Activated naive CD4-positive, alpha-beta T cell treated with anti-CD3 and anti-CD28 coated beads for 36 hours (primary cell): ENCODE results near the gene FAM9A. TPM values are rescaled to one million over a fixed set of nuclear protein-coding genes. Genes with fewer than 3 reads are reported as not detected.
A peak's percentile ranks its signal among the peaks of the same experiment; 100 is the strongest.
"Not testable (repeated sequence)": the region's sequence is repeated elsewhere in the genome, so short reads cannot be mapped to it uniquely, and the experiment has no call there.

ENCODE experiments used
- CTCF ChIA-PET: fragments of 350-600 bp; sonication (Branson Sonifier 250); formaldehyde crosslinking; loops from one replicate; lab custom pipeline; 2021; ENCODE audit warnings: antibody characterized with exemption; lab: Charles Lee
- DNase-seq: peaks from one replicate; pipeline ENCODE4 v3.0.0-alpha.2; 2020
- H3K27ac Mint-ChIP-seq: one replicate; pipeline ENCODE4 v1.8.0; 2021; ENCODE audit warnings: mild to moderate bottlenecking, mixed read lengths
- H3K27me3 Mint-ChIP-seq: one replicate; pipeline ENCODE4 v1.8.0; 2021; ENCODE audit warnings: low read depth, mixed read lengths
- H3K36me3 Mint-ChIP-seq: one replicate; pipeline ENCODE4 v1.8.0; 2021; ENCODE audit warnings: low read depth, mixed read lengths
- H3K4me1 Mint-ChIP-seq: one replicate; pipeline ENCODE4 v1.8.0; 2021; ENCODE audit warnings: low read depth, mixed read lengths
- H3K4me3 Mint-ChIP-seq: one replicate; pipeline ENCODE4 v1.8.0; 2021; ENCODE audit warnings: mild to moderate bottlenecking, moderate library complexity, mixed read lengths
- H3K9me3 Mint-ChIP-seq: one replicate; pipeline ENCODE4 v1.8.0; 2021; ENCODE audit warnings: mixed read lengths
- intact Hi-C: fragments of 100-400 bp; cut with micrococcal nuclease; formaldehyde crosslinking; loops from one replicate; pipeline ENCODE4 v1.15.1; 2023
- total RNA-seq, 2 experiments: library from RNA; stranded (reverse); gene quantifications; one replicate each; pipeline ENCODE4 v1.2.3, GENCODE V29; 2021

The FAM9A gene
- total RNA-seq, 2 experiments from 2014 or later = not detected

DNA sequence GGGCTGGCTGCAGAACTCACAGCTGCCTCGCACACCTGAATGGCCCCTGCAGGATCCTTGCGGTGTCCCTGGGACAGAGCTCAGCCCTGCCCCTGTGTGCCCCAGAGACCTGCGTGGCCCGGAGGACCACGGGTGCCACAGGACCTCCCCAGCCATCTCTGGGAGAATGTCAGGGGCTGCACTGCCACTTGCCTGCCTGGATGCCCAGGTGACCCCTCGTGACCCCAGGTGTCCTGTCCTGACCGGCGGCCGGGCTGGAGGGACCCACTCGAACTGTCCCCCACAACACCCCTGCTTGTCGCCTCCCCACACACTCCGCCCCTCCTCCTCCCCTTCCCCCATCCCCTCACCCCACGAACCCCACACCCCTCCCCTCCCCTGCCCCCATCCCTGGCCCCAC is 1.9 kb downstream of the FAM9A start:
- intact Hi-C loops, H3K36me3 Mint-ChIP-seq, CTCF ChIA-PET, H3K9me3 Mint-ChIP-seq, DNase-seq, H3K27ac Mint-ChIP-seq, H3K4me3 Mint-ChIP-seq, H3K27me3 Mint-ChIP-seq, H3K4me1 Mint-ChIP-seq: not testable (repeated sequence)

DNA sequence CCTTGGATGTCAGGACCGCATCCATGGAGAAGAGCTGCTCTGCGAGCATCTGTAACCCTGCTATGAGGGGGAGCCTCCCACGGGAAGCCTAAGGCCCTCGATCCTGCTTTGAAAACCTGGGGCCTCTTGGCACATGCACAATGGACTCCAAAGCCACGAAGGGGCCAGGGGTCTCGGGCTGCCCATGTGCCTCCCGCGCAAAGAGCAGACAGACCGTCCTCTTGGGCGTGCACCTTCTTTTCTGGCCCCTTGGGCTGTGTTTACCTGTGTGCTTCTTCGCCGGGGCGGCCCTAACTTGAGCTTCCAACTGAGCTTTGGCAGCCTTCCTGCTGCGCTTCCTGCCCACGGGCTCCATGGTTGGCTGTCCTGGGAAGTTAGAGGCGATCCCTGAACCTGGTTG is 2.5 kb downstream of the FAM9A start:
- H3K27ac Mint-ChIP-seq, H3K36me3 Mint-ChIP-seq, H3K9me3 Mint-ChIP-seq, intact Hi-C loops, CTCF ChIA-PET, DNase-seq, H3K4me1 Mint-ChIP-seq, H3K27me3 Mint-ChIP-seq, H3K4me3 Mint-ChIP-seq: not testable (repeated sequence)

DNA sequence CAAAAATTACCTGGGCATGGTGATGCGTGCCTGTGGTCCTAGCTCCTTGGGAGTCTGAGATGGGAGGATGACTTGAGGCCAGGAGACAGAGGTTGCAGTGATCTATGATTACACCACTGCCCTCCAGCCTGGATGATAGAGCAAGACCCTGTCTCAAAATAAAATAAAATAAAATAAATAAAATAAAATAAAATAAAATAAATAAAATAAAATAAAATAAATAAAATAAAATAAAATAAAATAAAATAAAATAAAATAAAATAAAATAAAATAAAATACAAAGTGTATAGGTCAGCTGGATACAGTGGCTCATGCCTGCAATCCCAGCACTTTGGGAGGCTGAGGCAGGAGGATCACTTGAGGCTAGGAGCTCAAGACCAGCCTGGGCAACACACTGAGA is 14.1 kb downstream of the FAM9A start:
- intact Hi-C loops, H3K4me3 Mint-ChIP-seq, H3K36me3 Mint-ChIP-seq, H3K9me3 Mint-ChIP-seq, H3K27ac Mint-ChIP-seq, H3K27me3 Mint-ChIP-seq, H3K4me1 Mint-ChIP-seq, DNase-seq: not testable (repeated sequence)
- CTCF ChIA-PET = interaction anchor here (0.5 kb wide), 1 partner anchor 824 kb away, joined by 3 read pairs; no protein-coding TSS in a partner anchor

GRCh38 chrX:8784162-8784561 is 17.0 kb downstream of the FAM9A start:
- Mint-ChIP-seq H3K4me3 (no peak overlapping the region), H3K36me3 (no peaks in the 10 kb centered on the region), H3K9me3 (no peaks in the 10 kb centered on the region), H3K4me1 (peaks cover 2% of the 10 kb centered on the region), H3K27me3 (no peaks in the 10 kb centered on the region), H3K27ac (no peak overlapping the region)
- intact Hi-C loops = no loop called here
- DNase-seq = no peak
- CTCF ChIA-PET = interaction anchor here (1.6 kb wide), 1 partner anchor 32 kb away, joined by 5 read pairs; no protein-coding TSS in a partner anchor

DNA sequence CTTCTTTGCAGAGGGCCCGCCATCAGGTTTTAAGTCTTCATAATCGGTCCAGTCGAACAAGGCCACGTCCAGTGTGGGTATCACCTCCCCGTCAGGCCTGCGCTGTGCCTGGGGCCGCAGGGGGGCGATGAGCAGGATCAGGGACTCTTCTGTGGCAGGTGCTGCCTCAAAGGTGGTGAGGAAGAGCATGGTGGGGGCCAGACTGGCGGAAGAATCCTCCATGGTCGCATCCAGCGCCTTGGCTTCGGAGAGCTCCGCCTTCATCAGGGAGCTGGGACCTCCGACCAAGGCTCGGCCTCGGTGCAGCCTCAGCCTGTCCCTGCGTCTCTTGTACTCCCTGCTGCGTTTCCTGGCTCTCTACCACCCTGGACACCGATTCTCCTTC is 17.5 kb downstream of the FAM9A start:
- H3K27ac Mint-ChIP-seq = no peak overlapping the region
- H3K4me3 Mint-ChIP-seq = no peak overlapping the region
- DNase-seq = no peak
- no peaks in the 10 kb centered on the region for H3K9me3 Mint-ChIP-seq
- no peaks in the 10 kb centered on the region for H3K27me3 Mint-ChIP-seq
- H3K36me3 Mint-ChIP-seq = no peaks in the 10 kb centered on the region
- H3K4me1 Mint-ChIP-seq = peaks cover 2% of the 10 kb centered on the region
- intact Hi-C loops = loop anchor here (2.0 kb wide), 1 partner anchor 31 kb away; no protein-coding TSS in a partner anchor
- CTCF ChIA-PET = interaction anchor here (1.6 kb wide), 1 partner anchor 32 kb away, joined by 5 read pairs; no protein-coding TSS in a partner anchor

DNA sequence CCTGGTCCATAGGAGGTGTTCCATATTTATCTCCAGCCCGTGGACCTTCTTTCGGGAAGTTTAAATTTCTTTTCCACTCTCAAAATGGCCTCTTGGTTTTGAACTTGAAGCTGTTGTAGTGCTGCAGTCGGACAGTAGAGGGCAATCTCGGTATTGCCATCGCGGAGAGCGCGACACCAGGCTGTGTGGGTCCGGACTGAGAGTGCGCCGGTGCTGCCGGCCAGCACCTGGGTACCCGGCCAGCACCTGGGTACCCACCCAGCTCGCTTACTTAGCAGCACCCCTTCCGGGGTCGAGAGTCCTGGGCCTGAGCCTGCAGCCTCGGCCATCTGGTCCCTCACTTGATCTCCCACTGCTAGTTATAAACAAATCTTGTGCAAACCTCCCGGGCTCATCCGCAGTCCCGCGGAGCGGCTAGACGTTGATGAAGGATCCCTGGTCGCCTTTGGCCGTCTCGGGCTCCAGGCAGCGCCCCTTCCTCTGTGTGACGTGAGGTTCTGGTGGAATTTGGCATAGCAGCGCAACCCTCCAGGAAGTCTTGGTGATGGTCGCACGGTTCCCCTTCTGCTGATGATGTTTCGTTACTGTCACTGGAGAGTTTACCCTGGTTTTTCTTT is 18.0 kb downstream of the FAM9A start:
- H3K4me1 Mint-ChIP-seq = peaks cover 2% of the 10 kb centered on the region
- H3K4me3 Mint-ChIP-seq = no peak overlapping the region
- H3K36me3 Mint-ChIP-seq = no peaks in the 10 kb centered on the region
- H3K9me3 Mint-ChIP-seq = no peaks in the 10 kb centered on the region
- intact Hi-C loops = loop anchor here (2.0 kb wide), 1 partner anchor 32 kb away; no protein-coding TSS in a partner anchor
- no peaks in the 10 kb centered on the region for H3K27me3 Mint-ChIP-seq
- DNase-seq = peak; percentile 14
- CTCF ChIA-PET = no interaction called here
- H3K27ac Mint-ChIP-seq = no peak overlapping the region

DNA sequence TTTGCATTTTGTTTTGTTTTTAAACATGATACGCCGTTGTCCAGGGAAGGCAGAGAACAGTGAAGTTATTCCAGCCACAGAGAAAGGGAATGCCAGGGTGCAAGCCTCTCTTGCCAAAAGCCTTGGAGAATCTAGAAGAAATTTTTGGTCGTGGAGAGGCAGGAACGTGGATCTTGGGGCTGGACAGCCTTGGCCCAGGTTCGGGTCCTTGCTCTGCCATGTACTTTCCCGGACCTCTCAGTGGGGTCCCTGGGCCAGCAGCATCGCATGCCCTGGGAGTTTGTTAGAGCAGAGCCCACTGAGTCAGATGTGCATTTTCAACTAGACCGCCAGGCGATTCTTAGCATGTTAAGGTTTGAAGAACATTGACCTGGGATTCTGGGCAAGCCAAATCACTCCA is 18.6 kb downstream of the FAM9A start:
- CTCF ChIA-PET = no interaction called here
- Mint-ChIP-seq H3K36me3 (no peaks in the 10 kb centered on the region), H3K27me3 (no peaks in the 10 kb centered on the region), H3K9me3 (no peaks in the 10 kb centered on the region), H3K4me3 (no peak overlapping the region), H3K4me1 (peaks cover 2% of the 10 kb centered on the region), H3K27ac (no peak overlapping the region)
- DNase-seq = no peak
- intact Hi-C loops = loop anchor here (2.0 kb wide), 1 partner anchor 32 kb away; no protein-coding TSS in a partner anchor

GRCh38 chrX:8781921-8782320 is 19.3 kb downstream of the FAM9A start:
- H3K36me3 Mint-ChIP-seq, CTCF ChIA-PET, H3K9me3 Mint-ChIP-seq, H3K4me1 Mint-ChIP-seq, H3K4me3 Mint-ChIP-seq, H3K27ac Mint-ChIP-seq, H3K27me3 Mint-ChIP-seq, DNase-seq: not testable (repeated sequence)
- intact Hi-C loops = loop anchor here (2.0 kb wide), 1 partner anchor 33 kb away; no protein-coding TSS in a partner anchor

- no peaks in the 10 kb centered on the region for H3K4me1 Mint-ChIP-seq
- H3K27ac Mint-ChIP-seq = no peak overlapping the region
- no peak overlapping the region for H3K4me3 Mint-ChIP-seq
- no peaks in the 10 kb centered on the region for H3K9me3 Mint-ChIP-seq
- H3K27me3 Mint-ChIP-seq = peaks cover 5% of the 10 kb centered on the region
- intact Hi-C loops = no loop called here
- no peaks in the 10 kb centered on the region for H3K36me3 Mint-ChIP-seq
- DNase-seq = no peak
- CTCF ChIA-PET = no interaction called here
Measured at GRCh38 chrX:8773117-8773516, 28.1 kb downstream of the FAM9A start.

- H3K27me3 Mint-ChIP-seq = peaks cover 10% of the 10 kb centered on the region
- no peaks in the 10 kb centered on the region for H3K4me1 Mint-ChIP-seq
Measured at GRCh38 chrX:8760021-8760420, 41.2 kb downstream of the FAM9A start.

GRCh38 chrX:8758706-8759105 is 42.5 kb downstream of the FAM9A start:
- intact Hi-C loops, H3K27ac Mint-ChIP-seq, H3K4me1 Mint-ChIP-seq, DNase-seq, CTCF ChIA-PET, H3K4me3 Mint-ChIP-seq, H3K9me3 Mint-ChIP-seq, H3K36me3 Mint-ChIP-seq: not testable (repeated sequence)
- peaks cover 10% of the 10 kb centered on the region for H3K27me3 Mint-ChIP-seq

More at GRCh38 chrX:8760021-8760420, 41.2 kb downstream of the FAM9A start:
- intact Hi-C loops = no loop called here
- H3K36me3 Mint-ChIP-seq = no peaks in the 10 kb centered on the region
- H3K4me3 Mint-ChIP-seq = no peak overlapping the region
- DNase-seq = no peak
- CTCF ChIA-PET = no interaction called here
- no peak overlapping the region for H3K27ac Mint-ChIP-seq
- H3K9me3 Mint-ChIP-seq = no peaks in the 10 kb centered on the region

DNA sequence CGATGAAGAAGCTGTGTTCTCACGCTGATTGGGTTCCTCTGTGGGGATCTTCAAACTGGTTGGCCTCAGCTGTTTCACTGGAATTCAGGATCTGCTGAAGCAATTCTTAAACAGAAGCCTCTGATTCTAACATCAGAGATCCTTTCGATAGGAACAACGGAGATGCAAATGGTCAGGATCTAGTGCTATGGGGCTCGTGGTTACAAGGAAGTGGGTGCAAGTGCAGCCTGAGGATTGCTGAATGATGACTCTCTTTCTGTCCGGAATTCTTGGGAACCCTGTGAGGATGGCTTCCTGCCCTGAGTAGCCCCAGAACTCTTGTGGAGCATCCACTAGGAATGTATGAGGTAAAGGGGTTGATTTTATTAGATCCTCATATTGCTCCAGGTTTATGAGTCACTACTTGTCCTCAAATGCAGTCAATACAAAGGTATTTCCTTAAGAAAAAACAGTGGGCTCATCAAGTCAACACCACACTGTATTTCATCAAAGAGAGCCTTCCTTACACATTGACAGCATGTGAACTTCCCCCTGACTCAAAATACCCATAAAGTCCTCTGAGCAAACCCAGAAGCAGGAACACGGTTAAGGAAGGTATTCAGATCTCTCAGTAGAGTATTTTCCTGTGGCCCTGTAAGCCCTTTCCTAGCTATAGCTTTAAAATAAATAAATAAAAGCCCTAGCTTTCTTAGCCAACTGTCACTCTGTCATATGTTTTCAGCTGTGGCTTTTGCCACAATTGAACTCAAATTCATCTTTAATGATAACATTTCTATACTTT is 43.4 kb downstream of the FAM9A start:
- H3K27me3 Mint-ChIP-seq, intact Hi-C loops, H3K9me3 Mint-ChIP-seq, H3K36me3 Mint-ChIP-seq, CTCF ChIA-PET, DNase-seq, H3K27ac Mint-ChIP-seq, H3K4me1 Mint-ChIP-seq, H3K4me3 Mint-ChIP-seq: not testable (repeated sequence)

DNA sequence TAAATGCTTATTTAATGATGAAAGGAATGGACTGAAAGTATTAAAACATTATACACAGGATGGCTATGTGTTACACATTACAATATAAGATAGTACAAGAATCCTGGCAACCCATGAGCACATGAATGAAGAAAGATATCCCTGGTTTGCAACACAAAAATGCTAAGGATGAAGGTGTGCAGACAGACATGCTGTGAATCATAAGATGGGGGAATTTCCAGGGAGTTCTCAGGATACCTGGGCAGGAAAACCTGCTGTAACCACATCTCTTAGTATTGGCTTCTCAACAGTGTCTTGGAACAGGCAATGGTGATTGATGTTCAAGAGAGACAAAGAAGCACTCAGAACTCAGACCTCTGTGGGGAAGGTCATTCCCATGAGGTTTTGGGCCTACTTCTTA is 45.4 kb downstream of the FAM9A start:
- no peaks in the 10 kb centered on the region for H3K4me1 Mint-ChIP-seq
- no peaks in the 10 kb centered on the region for H3K36me3 Mint-ChIP-seq
- no peak overlapping the region for H3K27ac Mint-ChIP-seq
- H3K27me3 Mint-ChIP-seq = peaks cover 4% of the 10 kb centered on the region
- no peak overlapping the region for H3K4me3 Mint-ChIP-seq
- CTCF ChIA-PET = no interaction called here
- intact Hi-C loops = no loop called here
- no peak for DNase-seq
- H3K9me3 Mint-ChIP-seq = no peaks in the 10 kb centered on the region
